DOHH2 (cell line): ENCODE measurements around the gene SLC25A22.

Experiments used
- CTCF ChIP-seq: fragments of 200-600 bp; sonication (generic); IDR thresholded peaks from one replicate; pipeline ENCODE4 v1.5.1; 2014; ENCODE audit warnings: antibody characterized with exemption, mild to moderate bottlenecking, low read depth, low read length; ENCODE audit not compliant: poor library complexity, severe bottlenecking
- EZH2phosphoT487 ChIP-seq: fragments of 200-600 bp; sonication (generic); IDR thresholded peaks from 2 replicates; pipeline ENCODE4 v1.6.1; 2017; ENCODE audit warnings: borderline replicate concordance, mild to moderate bottlenecking, antibody characterized with exemption, low read length, moderate library complexity, mixed read lengths

DNA sequence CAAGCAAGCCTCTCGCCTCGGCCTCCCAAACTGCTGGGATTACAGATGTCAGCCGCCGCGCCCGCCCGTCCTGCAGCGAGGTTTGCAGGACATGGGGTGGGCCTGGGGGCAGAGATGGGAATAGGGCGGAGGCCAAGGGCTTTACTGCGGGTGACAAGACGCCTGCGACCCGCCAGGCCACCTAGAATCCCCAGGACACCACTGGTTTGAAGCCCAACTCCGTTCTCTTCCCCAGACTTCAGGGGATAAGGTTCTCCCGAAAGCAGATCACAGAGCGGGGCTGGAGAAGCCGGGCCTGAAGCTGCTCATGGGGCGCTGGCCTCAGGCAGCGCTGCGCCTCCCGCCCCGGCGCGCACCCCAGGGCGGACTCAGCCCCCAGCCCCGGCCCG lies 43.9 kb upstream of the SLC25A22 start:
- TF ChIP-seq CTCF (no peak), EZH2phosphoT487 (no peak)
